Parathyroid adenoma (tissue), 2 donors: ENCODE data around the gene SHC3.

Source experiments
- H2AFZ ChIP-seq: fragments of 300-600 bp; sonication (generic); one replicate; pipeline ENCODE4 v1.7.0; 2017; ENCODE audit warnings: antibody characterized with exemption, mild to moderate bottlenecking
- H3K27ac ChIP-seq: fragments of 300-600 bp; sonication (generic); one replicate; pipeline ENCODE4 v1.7.0; 2017
- H3K27me3 ChIP-seq: fragments of 300-600 bp; sonication (generic); one replicate; pipeline ENCODE4 v1.7.0; 2017; ENCODE audit warnings: low read length; ENCODE audit not compliant: control insufficient read depth, insufficient read depth
- H3K36me3 ChIP-seq: fragments of 300-600 bp; sonication (generic); one replicate; pipeline ENCODE4 v1.7.0; 2017; ENCODE audit warnings: low read length; ENCODE audit not compliant: control insufficient read depth, insufficient read depth
- H3K4me1 ChIP-seq: fragments of 300-600 bp; sonication (generic); one replicate; pipeline ENCODE4 v1.7.0; 2017; ENCODE audit warnings: control low read depth
- H3K4me2 ChIP-seq: fragments of 300-600 bp; sonication (generic); one replicate; pipeline ENCODE4 v1.7.0; 2017; ENCODE audit warnings: low read length
- H3K4me3 ChIP-seq: fragments of 300-600 bp; sonication (generic); one replicate; pipeline ENCODE4 v1.7.0; 2017; ENCODE audit warnings: low read depth, low read length
- H3K79me2 ChIP-seq: fragments of 300-600 bp; sonication (generic); one replicate; pipeline ENCODE4 v1.7.0; 2017; ENCODE audit warnings: control low read depth
- H3K9ac ChIP-seq: fragments of 300-600 bp; sonication (generic); one replicate; pipeline ENCODE4 v1.7.0; 2017; ENCODE audit warnings: mild to moderate bottlenecking
- H3K9me3 ChIP-seq: fragments of 300-600 bp; sonication (generic); one replicate; pipeline ENCODE4 v1.7.0; 2017; ENCODE audit warnings: low read length; ENCODE audit not compliant: control insufficient read depth
- TF ChIP-seq, protein P1 (sequence below): fragments of 300-600 bp; sonication (generic); IDR thresholded peaks from one replicate; pipeline ENCODE4 v1.7.0; 2017; ENCODE audit warnings: antibody characterized with exemption, mild to moderate bottlenecking
- donor health status: primary hyperparathyroidism.

SHC3 gene

GRCh38 chr9:89187541-89187940 lies 8.9 kb upstream of the SHC3 start:
- no peak overlapping the region for H3K27ac ChIP-seq
- no peak overlapping the region for H2AFZ ChIP-seq
- no peaks in the 10 kb centered on the region for H3K4me1 ChIP-seq
- no peaks in the 10 kb centered on the region for H3K27me3 ChIP-seq
- H3K79me2 ChIP-seq, result no peaks in the 10 kb centered on the region
- no peaks in the 10 kb centered on the region for H3K36me3 ChIP-seq
- H3K4me2 ChIP-seq, result no peak overlapping the region
- TF ChIP-seq, protein P1, sequence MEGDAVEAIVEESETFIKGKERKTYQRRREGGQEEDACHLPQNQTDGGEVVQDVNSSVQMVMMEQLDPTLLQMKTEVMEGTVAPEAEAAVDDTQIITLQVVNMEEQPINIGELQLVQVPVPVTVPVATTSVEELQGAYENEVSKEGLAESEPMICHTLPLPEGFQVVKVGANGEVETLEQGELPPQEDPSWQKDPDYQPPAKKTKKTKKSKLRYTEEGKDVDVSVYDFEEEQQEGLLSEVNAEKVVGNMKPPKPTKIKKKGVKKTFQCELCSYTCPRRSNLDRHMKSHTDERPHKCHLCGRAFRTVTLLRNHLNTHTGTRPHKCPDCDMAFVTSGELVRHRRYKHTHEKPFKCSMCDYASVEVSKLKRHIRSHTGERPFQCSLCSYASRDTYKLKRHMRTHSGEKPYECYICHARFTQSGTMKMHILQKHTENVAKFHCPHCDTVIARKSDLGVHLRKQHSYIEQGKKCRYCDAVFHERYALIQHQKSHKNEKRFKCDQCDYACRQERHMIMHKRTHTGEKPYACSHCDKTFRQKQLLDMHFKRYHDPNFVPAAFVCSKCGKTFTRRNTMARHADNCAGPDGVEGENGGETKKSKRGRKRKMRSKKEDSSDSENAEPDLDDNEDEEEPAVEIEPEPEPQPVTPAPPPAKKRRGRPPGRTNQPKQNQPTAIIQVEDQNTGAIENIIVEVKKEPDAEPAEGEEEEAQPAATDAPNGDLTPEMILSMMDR, result no peak
- no peak overlapping the region for H3K4me3 ChIP-seq
- no peak overlapping the region for H3K9ac ChIP-seq
- no peaks in the 10 kb centered on the region for H3K9me3 ChIP-seq

- no peak overlapping the region for H3K9ac ChIP-seq
- no peaks in the 10 kb centered on the region for H3K4me1 ChIP-seq
- no peaks in the 10 kb centered on the region for H3K79me2 ChIP-seq
- no peaks in the 10 kb centered on the region for H3K9me3 ChIP-seq
- no peaks in the 10 kb centered on the region for H3K36me3 ChIP-seq
- H3K4me2 ChIP-seq, result no peak overlapping the region
- no peak overlapping the region for H3K4me3 ChIP-seq
- TF ChIP-seq, protein P1, result no peak
- no peaks in the 10 kb centered on the region for H3K27me3 ChIP-seq
- no peak overlapping the region for H2AFZ ChIP-seq
- H3K27ac ChIP-seq, result no peak overlapping the region
These were observed 8.3 kb upstream of the SHC3 start for GRCh38 chr9:89186960-89187359.

- H3K9ac ChIP-seq, result no peak overlapping the region
- H3K4me3 ChIP-seq, result no peak overlapping the region
- no peaks in the 10 kb centered on the region for H3K36me3 ChIP-seq
- no peaks in the 10 kb centered on the region for H3K9me3 ChIP-seq
- H3K27me3 ChIP-seq, result no peaks in the 10 kb centered on the region
- H3K79me2 ChIP-seq, result no peaks in the 10 kb centered on the region
- TF ChIP-seq, protein P1, result no peak
- H3K27ac ChIP-seq, result no peak overlapping the region
- H2AFZ ChIP-seq, result no peak overlapping the region
- no peak overlapping the region for H3K4me2 ChIP-seq
- no peaks in the 10 kb centered on the region for H3K4me1 ChIP-seq
These were observed 7.4 kb upstream of the SHC3 start for GRCh38 chr9:89185980-89186379.

GRCh38 chr9:89183146-89183545 lies 4.5 kb upstream of the SHC3 start:
- Histone ChIP-seq H3K36me3 (no peaks in the 10 kb centered on the region), H3K4me2 (no peak overlapping the region), H2AFZ (no peak overlapping the region), H3K27ac (no peak overlapping the region), H3K27me3 (no peaks in the 10 kb centered on the region), H3K9me3 (no peaks in the 10 kb centered on the region), H3K79me2 (no peaks in the 10 kb centered on the region), H3K4me3 (no peak overlapping the region), H3K4me1 (no peaks in the 10 kb centered on the region), H3K9ac (no peak overlapping the region)
- TF ChIP-seq, protein P1, result no peak

DNA sequence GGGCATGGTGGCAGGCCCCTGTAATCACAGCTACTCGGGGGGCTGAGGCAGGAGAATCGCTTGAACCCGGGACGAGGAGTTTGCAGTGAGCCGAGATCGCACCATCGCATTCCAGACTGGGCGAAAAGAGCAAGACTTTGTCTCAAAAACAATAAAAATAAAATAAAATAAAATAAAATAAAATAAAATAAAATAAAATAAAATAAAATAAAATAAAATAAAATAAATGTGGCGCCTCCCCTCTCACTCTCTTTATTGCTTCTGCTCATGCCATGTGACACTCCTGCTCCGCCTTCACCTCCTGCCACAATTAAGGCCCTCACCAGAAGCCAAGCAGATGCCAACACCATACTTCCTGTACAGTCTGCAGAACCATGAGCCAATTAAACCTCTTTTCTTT lies 3.8 kb upstream of the SHC3 start:
- Histone ChIP-seq H3K36me3 (no peaks in the 10 kb centered on the region), H3K4me2 (no peak overlapping the region), H3K9ac (no peak overlapping the region)

More for the DNA sequence above, 3.8 kb upstream of the SHC3 start:
- Histone ChIP-seq H2AFZ (no peak overlapping the region), H3K9me3 (no peaks in the 10 kb centered on the region), H3K4me1 (no peaks in the 10 kb centered on the region), H3K4me3 (no peak overlapping the region), H3K27ac (no peak overlapping the region), H3K79me2 (no peaks in the 10 kb centered on the region), H3K27me3 (no peaks in the 10 kb centered on the region)
- TF ChIP-seq, protein P1, result no peak
